Nephron progenitor cell (in vitro differentiated cells): Measurements from ENCODE around the gene TMEM18.

Source experiments
- DNase-seq: peaks from one replicate; pipeline ENCODE4 v3.0.0; 2021
- H3K27ac Mint-ChIP-seq: 2 replicates; pipeline ENCODE4 v1.8.0; 2021; ENCODE audit warnings: mild to moderate bottlenecking, moderate library complexity, mixed read lengths
- H3K27me3 Mint-ChIP-seq: 2 replicates; pipeline ENCODE4 v1.8.0; 2021; ENCODE audit warnings: mild to moderate bottlenecking, low read depth, mixed read lengths; ENCODE audit not compliant: poor library complexity
- H3K36me3 Mint-ChIP-seq: 2 replicates; pipeline ENCODE4 v1.8.0; 2021; ENCODE audit warnings: low read depth, mixed read lengths
- H3K4me1 Mint-ChIP-seq: 2 replicates; pipeline ENCODE4 v1.8.0; 2021; ENCODE audit warnings: mixed read lengths
- H3K4me3 Mint-ChIP-seq: 2 replicates; pipeline ENCODE4 v1.8.0; 2021; ENCODE audit warnings: mild to moderate bottlenecking, moderate library complexity, mixed read lengths
- H3K9me3 Mint-ChIP-seq: 2 replicates; pipeline ENCODE4 v1.8.0; 2021; ENCODE audit warnings: mild to moderate bottlenecking, moderate library complexity, mixed read lengths
- TF ChIP-seq, protein P1 (sequence below): fragments of 200-600 bp; sonication (generic); IDR thresholded peaks from 2 replicates; pipeline ENCODE4 v1.5.0; 2021; ENCODE audit warnings: antibody characterized with exemption

Gene TMEM18

DNA sequence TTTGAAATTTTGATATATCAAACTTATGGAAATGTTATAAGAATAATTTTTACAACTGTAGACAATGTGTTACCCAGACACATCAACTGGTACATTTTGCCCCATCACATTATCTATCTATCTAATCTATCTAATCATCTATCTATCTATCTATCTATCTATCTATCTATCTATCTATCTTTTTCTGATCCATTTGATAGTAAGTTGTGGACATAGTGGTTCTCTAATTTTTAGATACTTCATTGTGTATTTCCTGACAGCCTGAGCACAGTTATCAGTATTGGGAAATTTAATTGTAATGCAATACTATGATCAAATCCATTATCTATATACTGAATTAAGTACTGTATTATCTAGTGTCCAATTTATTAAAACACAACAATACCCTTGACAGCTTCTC, 42.0 kb upstream of the TMEM18 start:
- Mint-ChIP-seq H3K4me3 (no peak overlapping the region), H3K27me3 (peaks cover 7% of the 10 kb centered on the region), H3K36me3 (no peaks in the 10 kb centered on the region), H3K9me3 (no peaks in the 10 kb centered on the region), H3K27ac (no peak overlapping the region), H3K4me1 (peaks cover 24% of the 10 kb centered on the region)
- TF ChIP-seq, protein P1, sequence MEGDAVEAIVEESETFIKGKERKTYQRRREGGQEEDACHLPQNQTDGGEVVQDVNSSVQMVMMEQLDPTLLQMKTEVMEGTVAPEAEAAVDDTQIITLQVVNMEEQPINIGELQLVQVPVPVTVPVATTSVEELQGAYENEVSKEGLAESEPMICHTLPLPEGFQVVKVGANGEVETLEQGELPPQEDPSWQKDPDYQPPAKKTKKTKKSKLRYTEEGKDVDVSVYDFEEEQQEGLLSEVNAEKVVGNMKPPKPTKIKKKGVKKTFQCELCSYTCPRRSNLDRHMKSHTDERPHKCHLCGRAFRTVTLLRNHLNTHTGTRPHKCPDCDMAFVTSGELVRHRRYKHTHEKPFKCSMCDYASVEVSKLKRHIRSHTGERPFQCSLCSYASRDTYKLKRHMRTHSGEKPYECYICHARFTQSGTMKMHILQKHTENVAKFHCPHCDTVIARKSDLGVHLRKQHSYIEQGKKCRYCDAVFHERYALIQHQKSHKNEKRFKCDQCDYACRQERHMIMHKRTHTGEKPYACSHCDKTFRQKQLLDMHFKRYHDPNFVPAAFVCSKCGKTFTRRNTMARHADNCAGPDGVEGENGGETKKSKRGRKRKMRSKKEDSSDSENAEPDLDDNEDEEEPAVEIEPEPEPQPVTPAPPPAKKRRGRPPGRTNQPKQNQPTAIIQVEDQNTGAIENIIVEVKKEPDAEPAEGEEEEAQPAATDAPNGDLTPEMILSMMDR, result no peak
- DNase-seq, result no peak

DNA sequence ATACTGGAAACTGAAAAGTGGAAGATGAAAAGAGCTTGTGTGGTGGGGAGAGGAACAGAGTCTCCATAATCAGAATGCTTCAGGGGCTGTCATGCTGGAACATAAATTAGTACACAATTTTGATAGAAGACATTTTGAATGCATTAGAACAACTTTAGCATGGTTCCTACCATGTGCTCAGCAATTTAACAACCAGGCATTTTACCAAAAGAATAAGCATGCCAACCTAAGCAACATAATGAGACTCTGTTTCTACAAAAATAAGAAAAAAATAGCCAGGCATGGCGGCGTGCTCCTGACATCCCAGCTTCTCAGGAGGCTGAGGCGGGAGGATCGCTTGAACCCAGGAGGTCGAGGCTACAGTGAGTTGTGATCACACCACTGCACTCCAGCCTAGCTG, 40.5 kb upstream of the TMEM18 start:
- H3K4me1 Mint-ChIP-seq, result peaks cover 28% of the 10 kb centered on the region
- no peak for DNase-seq
- H3K36me3 Mint-ChIP-seq, result no peaks in the 10 kb centered on the region
- TF ChIP-seq, protein P1, result no peak
- H3K27ac Mint-ChIP-seq, result no peak overlapping the region
- H3K4me3 Mint-ChIP-seq, result no peak overlapping the region
- no peaks in the 10 kb centered on the region for H3K9me3 Mint-ChIP-seq
- H3K27me3 Mint-ChIP-seq, result peaks cover 9% of the 10 kb centered on the region

DNA sequence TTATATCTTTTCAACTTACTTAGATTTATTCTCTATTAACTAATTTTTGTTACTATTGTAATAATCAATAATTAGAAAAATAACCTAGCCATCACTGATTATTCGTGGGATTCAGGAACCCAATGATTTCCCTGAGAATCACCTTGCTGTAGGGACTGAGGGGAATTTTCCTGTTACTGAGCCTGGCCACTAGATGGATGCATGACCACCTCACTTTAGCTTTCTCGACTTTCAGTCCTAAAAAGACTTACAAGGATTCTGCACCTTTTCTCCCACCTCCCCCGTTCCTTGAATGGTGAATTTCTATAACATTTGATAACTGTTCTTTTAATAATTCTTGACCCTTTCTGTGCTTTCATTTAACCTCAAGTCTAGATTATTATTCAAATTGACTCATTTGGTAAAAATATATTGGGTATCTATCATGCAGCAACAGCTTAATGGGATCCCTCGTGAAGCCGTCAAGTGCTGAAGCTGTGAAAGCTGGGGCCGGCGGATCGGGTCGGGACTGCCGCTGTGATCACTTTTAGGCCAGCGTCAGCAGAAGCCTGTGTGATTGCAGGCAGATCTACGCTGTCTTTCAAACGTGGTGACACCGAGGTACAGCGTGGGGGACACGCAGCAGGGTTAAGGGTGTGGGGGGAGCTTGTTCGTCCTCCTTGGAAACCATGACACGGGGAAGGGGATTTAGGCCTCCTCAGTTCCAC, 38.8 kb upstream of the TMEM18 start:
- no peaks in the 10 kb centered on the region for H3K9me3 Mint-ChIP-seq
- TF ChIP-seq, protein P1, result peak; percentile 60
- H3K4me3 Mint-ChIP-seq, result no peak overlapping the region
- DNase-seq, result no peak
- H3K36me3 Mint-ChIP-seq, result no peaks in the 10 kb centered on the region
- no peak overlapping the region for H3K27ac Mint-ChIP-seq
- H3K4me1 Mint-ChIP-seq, result peaks cover 28% of the 10 kb centered on the region
- peaks cover 9% of the 10 kb centered on the region for H3K27me3 Mint-ChIP-seq

DNA sequence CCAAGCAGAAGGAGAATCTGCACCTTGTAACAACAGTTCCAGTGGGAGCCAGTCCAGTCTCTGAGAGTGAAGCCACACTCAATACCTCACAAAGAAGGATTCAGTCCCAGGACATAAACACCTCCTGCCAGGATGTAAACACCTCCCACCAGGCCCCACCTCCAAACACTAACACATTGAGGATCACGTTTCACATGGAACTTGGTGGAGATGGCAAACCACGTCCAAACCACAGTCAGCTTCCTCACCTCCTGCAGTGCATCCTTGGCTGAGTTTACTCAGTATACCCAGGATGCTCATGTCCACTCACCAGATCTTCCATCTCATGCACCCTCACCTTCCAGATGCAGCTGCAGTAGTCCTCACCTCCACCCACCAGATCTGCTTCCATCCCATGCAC, 37.8 kb upstream of the TMEM18 start:
- no peak for DNase-seq
- Mint-ChIP-seq H3K4me3 (no peak overlapping the region), H3K4me1 (peaks cover 28% of the 10 kb centered on the region), H3K27ac (no peak overlapping the region), H3K9me3 (no peaks in the 10 kb centered on the region), H3K36me3 (no peaks in the 10 kb centered on the region), H3K27me3 (peaks cover 5% of the 10 kb centered on the region)
- TF ChIP-seq, protein P1, result no peak

DNA sequence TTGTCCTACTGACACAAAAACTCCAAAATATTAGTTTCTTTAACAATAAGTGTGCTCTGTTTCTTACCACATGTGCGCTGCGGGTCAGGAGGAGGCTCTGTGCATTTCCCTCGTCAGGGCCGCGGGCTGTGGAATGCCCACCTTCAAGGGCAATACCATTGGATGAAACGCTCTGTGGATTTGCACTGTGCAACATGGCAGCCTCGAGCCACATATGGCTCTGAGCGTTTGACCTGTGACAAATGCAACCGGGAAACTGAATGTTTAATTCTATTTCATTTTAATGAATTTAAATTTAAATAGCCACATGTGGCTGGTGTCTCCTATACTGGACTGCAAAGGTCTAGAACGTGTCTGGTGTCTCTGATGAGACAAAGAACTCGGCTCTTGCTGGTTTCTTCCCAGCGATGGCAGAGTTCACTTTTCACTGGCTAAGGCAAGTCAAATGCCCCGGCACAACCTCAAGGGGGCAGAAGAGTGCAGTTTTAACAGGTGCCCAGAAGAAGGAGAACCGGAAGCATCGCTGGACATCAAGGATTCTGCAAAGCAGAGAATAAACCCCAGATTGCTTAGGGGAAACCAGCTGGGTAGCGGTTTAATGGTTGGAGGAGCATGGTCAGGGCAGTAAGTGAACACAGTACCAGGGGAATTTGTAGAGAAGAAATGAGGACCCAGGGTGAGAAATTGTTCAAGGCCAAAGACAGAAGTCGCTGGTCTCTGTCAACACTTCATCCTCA, 37.0 kb upstream of the TMEM18 start:
- peak; percentile 59 for DNase-seq
- Mint-ChIP-seq H3K36me3 (no peaks in the 10 kb centered on the region), H3K27me3 (peaks cover 10% of the 10 kb centered on the region), H3K9me3 (no peaks in the 10 kb centered on the region), H3K27ac (no peak overlapping the region), H3K4me3 (no peak overlapping the region), H3K4me1 (peaks cover 28% of the 10 kb centered on the region)
- TF ChIP-seq, protein P1, result peak; percentile 55
